ENCODE measurements around the gene CTAGE8. TPM values are rescaled to one million over a fixed set of nuclear protein-coding genes. Genes with fewer than 3 reads are reported as not detected.
"Not testable (repeated sequence)": the region's sequence is repeated elsewhere in the genome, so short reads cannot be mapped to it uniquely, and the experiment has no call there.

The CTAGE8 gene
- total RNA-seq, 1 experiment from 2014 or later, result 9.9 TPM

GRCh38 chr7:144256112-144256511, 13.0 kb downstream of the CTAGE8 start:
- BruUV-seq (replicated peaks), result no TSS peak
- ChIA-PET CTCF (interaction anchor here (0.7 kb wide), 1 partner anchor 181 kb away, joined by 3 read pairs; no protein-coding TSS in a partner anchor), POLR2A (ENCODE audit: unreplicated experiment) (no interaction called here)
- H3K4me2 ChIP-seq, result peak overlapping the region; percentile 48
- peak overlapping the region; percentile 60 for H3K27ac ChIP-seq
- intact Hi-C loops (cut with micrococcal nuclease; ENCODE audit: unreplicated experiment), result no loop called here
- H3F3A ChIP-seq (ENCODE audit: insufficient read depth, low read depth), result no peaks in the 10 kb centered on the region
- no peaks in the 10 kb centered on the region for H3K27me3 ChIP-seq (ENCODE audit: insufficient read depth, low read depth)
- H3K36me3 ChIP-seq (ENCODE audit: low read depth), result no peaks in the 10 kb centered on the region
- H3K4me1 ChIP-seq (replicated peaks; ENCODE audit: insufficient read depth), result peaks cover 10% of the 10 kb centered on the region
- TF ChIP-seq EZH2 (IDR thresholded peaks at IDR 0.05; ENCODE audit: low read depth), result no peak
- TF ChIP-seq, protein P1, sequence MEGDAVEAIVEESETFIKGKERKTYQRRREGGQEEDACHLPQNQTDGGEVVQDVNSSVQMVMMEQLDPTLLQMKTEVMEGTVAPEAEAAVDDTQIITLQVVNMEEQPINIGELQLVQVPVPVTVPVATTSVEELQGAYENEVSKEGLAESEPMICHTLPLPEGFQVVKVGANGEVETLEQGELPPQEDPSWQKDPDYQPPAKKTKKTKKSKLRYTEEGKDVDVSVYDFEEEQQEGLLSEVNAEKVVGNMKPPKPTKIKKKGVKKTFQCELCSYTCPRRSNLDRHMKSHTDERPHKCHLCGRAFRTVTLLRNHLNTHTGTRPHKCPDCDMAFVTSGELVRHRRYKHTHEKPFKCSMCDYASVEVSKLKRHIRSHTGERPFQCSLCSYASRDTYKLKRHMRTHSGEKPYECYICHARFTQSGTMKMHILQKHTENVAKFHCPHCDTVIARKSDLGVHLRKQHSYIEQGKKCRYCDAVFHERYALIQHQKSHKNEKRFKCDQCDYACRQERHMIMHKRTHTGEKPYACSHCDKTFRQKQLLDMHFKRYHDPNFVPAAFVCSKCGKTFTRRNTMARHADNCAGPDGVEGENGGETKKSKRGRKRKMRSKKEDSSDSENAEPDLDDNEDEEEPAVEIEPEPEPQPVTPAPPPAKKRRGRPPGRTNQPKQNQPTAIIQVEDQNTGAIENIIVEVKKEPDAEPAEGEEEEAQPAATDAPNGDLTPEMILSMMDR (conservative IDR thresholded peaks at IDR 0.05), result no peak
- no peaks in the 10 kb centered on the region for H4K20me1 ChIP-seq (ENCODE audit: insufficient read depth)
- H2AFZ ChIP-seq, result peak overlapping the region; percentile 75
- H3K79me2 ChIP-seq (ENCODE audit: low read depth), result no peaks in the 10 kb centered on the region
- H3K4me3 ChIP-seq, result no peak overlapping the region
- H3K9me3 ChIP-seq (ENCODE audit: insufficient read depth, low read depth), result no peaks in the 10 kb centered on the region
- H3K9me2 ChIP-seq (ENCODE audit: insufficient read depth), result no peaks in the 10 kb centered on the region
- peak; percentile 25 to 50 for DNase-seq

DNA sequence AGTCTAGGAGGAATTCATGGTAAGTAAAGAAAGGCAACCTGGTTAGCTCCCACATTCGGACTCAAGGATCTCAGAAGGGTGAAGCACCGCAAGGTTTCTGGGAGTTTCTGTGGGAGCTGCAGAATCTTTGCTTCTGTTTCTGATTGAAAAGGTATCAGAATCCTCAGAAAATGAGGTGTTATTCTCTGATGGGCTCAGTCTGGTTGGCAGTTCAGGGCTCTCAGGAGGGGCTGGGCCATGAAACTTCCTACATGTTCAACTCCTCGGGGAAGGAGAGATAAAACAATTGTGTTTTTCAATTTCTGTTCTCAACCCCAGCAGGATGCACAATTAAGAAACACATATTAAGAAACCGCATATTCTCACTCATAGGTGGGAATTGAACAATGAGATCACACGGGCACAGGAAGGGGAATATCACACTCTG, 13.6 kb downstream of the CTAGE8 start:
- Histone ChIP-seq H3K4me2 (peak overlapping the region; percentile 48), H3K4me3 (no peak overlapping the region), H3K4me1 (replicated peaks; ENCODE audit: insufficient read depth) (peaks cover 10% of the 10 kb centered on the region), H3K27me3 (ENCODE audit: insufficient read depth, low read depth) (no peaks in the 10 kb centered on the region), H3K9me2 (ENCODE audit: insufficient read depth) (no peaks in the 10 kb centered on the region), H3K9me3 (ENCODE audit: insufficient read depth, low read depth) (no peaks in the 10 kb centered on the region), H3F3A (ENCODE audit: insufficient read depth, low read depth) (no peaks in the 10 kb centered on the region), H3K27ac (no peak overlapping the region), H2AFZ (no peak overlapping the region), H4K20me1 (ENCODE audit: insufficient read depth) (no peaks in the 10 kb centered on the region), H3K36me3 (ENCODE audit: low read depth) (no peaks in the 10 kb centered on the region), H3K79me2 (ENCODE audit: low read depth) (no peaks in the 10 kb centered on the region)
- intact Hi-C loops (cut with micrococcal nuclease; ENCODE audit: unreplicated experiment), result no loop called here
- POLR2A ChIA-PET (ENCODE audit: unreplicated experiment), result no interaction called here
- BruUV-seq (replicated peaks), result no TSS peak
- DNase-seq, result peak in 1 of 2 experiments; percentile 12
- CTCF ChIA-PET, result no interaction called here
- TF ChIP-seq, protein P1 (conservative IDR thresholded peaks at IDR 0.05), result no peak
- no peak for TF ChIP-seq EZH2 (IDR thresholded peaks at IDR 0.05; ENCODE audit: low read depth)

GRCh38 chr7:144252307-144252706, 16.8 kb downstream of the CTAGE8 start:
- H3K79me2 ChIP-seq (ENCODE audit: low read depth); H2AFZ ChIP-seq; BruUV-seq (replicated peaks); POLR2A ChIA-PET (ENCODE audit: unreplicated experiment); DNase-seq; H3K9me3 ChIP-seq (ENCODE audit: insufficient read depth, low read depth); H3K4me1 ChIP-seq (replicated peaks; ENCODE audit: insufficient read depth); H3K9me2 ChIP-seq (ENCODE audit: insufficient read depth); H3F3A ChIP-seq (ENCODE audit: insufficient read depth, low read depth); H3K27me3 ChIP-seq (ENCODE audit: insufficient read depth, low read depth); intact Hi-C loops (cut with micrococcal nuclease; ENCODE audit: unreplicated experiment); H3K4me3 ChIP-seq; H3K36me3 ChIP-seq (ENCODE audit: low read depth); H3K4me2 ChIP-seq; CTCF ChIA-PET; H3K27ac ChIP-seq; H4K20me1 ChIP-seq (ENCODE audit: insufficient read depth): not testable (repeated sequence)

DNA sequence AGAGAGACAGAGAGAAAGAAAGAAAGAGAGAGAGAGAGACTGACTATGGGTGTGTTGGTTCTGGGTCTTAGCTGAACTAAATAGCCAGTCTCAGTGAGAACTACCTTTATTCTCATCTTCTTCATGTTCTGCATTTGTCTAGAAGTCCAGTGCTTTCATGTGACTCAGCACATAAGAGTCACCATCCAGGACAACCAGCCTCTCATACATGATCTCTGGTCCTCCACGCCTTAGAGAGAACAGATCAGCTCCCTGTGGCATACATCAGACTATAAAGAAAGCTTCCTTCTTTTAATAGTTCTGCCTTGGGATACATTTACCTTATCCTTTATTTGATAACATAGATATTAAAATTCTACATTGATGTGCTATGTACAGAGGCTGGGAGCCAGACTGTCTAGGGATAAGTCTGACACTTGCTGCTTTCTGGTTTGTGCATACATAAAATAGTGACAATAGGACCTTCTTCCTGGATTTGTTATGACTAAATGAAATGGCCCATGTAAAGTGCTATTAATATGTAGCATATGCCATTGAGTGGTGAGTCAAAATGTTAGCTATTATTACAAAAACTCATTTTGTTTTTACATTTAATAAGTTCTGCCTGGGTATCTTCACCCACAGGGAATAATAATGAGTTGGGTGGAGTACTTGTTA, 21.3 kb downstream of the CTAGE8 start:
- H3K4me3 ChIP-seq; H3K4me1 ChIP-seq (replicated peaks; ENCODE audit: insufficient read depth); H4K20me1 ChIP-seq (ENCODE audit: insufficient read depth); BruUV-seq (replicated peaks); H3K4me2 ChIP-seq; H3K27ac ChIP-seq; H3K27me3 ChIP-seq (ENCODE audit: insufficient read depth, low read depth); intact Hi-C loops (cut with micrococcal nuclease; ENCODE audit: unreplicated experiment); H3F3A ChIP-seq (ENCODE audit: insufficient read depth, low read depth); H2AFZ ChIP-seq; DNase-seq; CTCF ChIA-PET; H3K9me3 ChIP-seq (ENCODE audit: insufficient read depth, low read depth); H3K79me2 ChIP-seq (ENCODE audit: low read depth); H3K36me3 ChIP-seq (ENCODE audit: low read depth); H3K9me2 ChIP-seq (ENCODE audit: insufficient read depth); POLR2A ChIA-PET (ENCODE audit: unreplicated experiment): not testable (repeated sequence)

DNA sequence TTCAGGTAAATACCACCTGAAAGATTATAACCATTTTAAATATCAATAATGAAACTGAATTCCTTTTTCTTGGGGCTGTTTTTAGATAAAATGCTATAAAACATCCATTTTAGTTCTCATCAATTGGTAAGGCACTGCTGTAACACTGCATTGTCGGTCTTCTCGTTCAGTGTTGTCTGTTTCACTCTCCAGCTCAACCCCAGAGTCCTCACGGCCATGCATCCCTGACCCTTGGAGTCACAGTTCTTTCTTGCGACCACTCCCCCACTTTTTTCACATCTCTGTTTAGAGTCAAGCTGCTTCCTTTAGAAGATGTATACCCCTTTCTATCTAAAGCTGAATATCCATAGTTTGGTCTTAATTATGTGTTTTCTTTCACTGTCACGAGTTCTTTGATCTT, 22.1 kb downstream of the CTAGE8 start:
- H3K27ac ChIP-seq; POLR2A ChIA-PET (ENCODE audit: unreplicated experiment); H3K9me3 ChIP-seq (ENCODE audit: insufficient read depth, low read depth); H4K20me1 ChIP-seq (ENCODE audit: insufficient read depth); BruUV-seq (replicated peaks); H3K4me3 ChIP-seq; H3K4me2 ChIP-seq; intact Hi-C loops (cut with micrococcal nuclease; ENCODE audit: unreplicated experiment); DNase-seq; H3K36me3 ChIP-seq (ENCODE audit: low read depth); H3F3A ChIP-seq (ENCODE audit: insufficient read depth, low read depth); H2AFZ ChIP-seq; H3K9me2 ChIP-seq (ENCODE audit: insufficient read depth); CTCF ChIA-PET; H3K79me2 ChIP-seq (ENCODE audit: low read depth); H3K27me3 ChIP-seq (ENCODE audit: insufficient read depth, low read depth); H3K4me1 ChIP-seq (replicated peaks; ENCODE audit: insufficient read depth): not testable (repeated sequence)

DNA sequence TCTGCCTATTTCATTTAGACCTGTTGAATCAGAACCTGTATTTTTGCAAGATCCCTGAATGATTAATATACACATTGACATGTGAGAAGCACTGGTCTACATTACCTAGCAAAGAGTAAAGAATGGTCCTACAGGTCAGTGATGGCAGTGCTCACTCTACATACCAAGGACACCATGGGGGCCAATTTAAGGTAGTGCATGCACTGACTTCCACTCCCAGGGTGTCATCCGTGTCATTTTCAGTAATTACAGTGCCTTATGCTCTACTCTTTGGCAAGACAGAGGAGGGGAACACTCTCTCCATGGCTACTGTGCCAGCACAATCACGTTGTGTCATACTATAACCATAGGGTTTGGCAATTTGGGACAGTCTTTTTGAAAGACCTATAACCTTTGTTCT, 23.7 kb downstream of the CTAGE8 start:
- H2AFZ ChIP-seq; intact Hi-C loops (cut with micrococcal nuclease; ENCODE audit: unreplicated experiment); H3K79me2 ChIP-seq (ENCODE audit: low read depth); H3K4me1 ChIP-seq (replicated peaks; ENCODE audit: insufficient read depth); BruUV-seq (replicated peaks); H3K27ac ChIP-seq; H3K4me3 ChIP-seq; H3K4me2 ChIP-seq; H3K9me3 ChIP-seq (ENCODE audit: insufficient read depth, low read depth); H3F3A ChIP-seq (ENCODE audit: insufficient read depth, low read depth); H3K9me2 ChIP-seq (ENCODE audit: insufficient read depth); H4K20me1 ChIP-seq (ENCODE audit: insufficient read depth); CTCF ChIA-PET; H3K27me3 ChIP-seq (ENCODE audit: insufficient read depth, low read depth); POLR2A ChIA-PET (ENCODE audit: unreplicated experiment); H3K36me3 ChIP-seq (ENCODE audit: low read depth); DNase-seq: not testable (repeated sequence)

All from PC-9 (cell line).